Glomerular endothelial cell (primary cell): ENCODE measurements around the gene SLC2A13. TPM values are rescaled to one million over a fixed set of nuclear protein-coding genes. Genes with fewer than 3 reads are reported as not detected.

Experiments used
- DNase-seq: peaks from one replicate; pipeline ENCODE4 v3.0.0-alpha.2; 2011; ENCODE audit warnings: low read depth, low spot score; ENCODE audit errors: extremely low read depth
- total RNA-seq: library from RNA; depleted of rRNA; stranded (reverse); fragments of >200 nt; gene quantifications from 2 replicates; pipeline ENCODE4 v1.2.3, GENCODE V29; 2015

The SLC2A13 gene
- total RNA-seq, 1 donor from 2014 or later, result 5.7 TPM

GRCh38 chr12:40002178-40003169 is 103.4 kb downstream of the SLC2A13 start:
- no peak for DNase-seq

GRCh38 chr12:40001406-40001805 is 104.5 kb downstream of the SLC2A13 start:
- DNase-seq, result no peak

GRCh38 chr12:40000884-40001283 is 105.0 kb downstream of the SLC2A13 start:
- DNase-seq, result no peak

GRCh38 chr12:39993268-39993667 is 112.6 kb downstream of the SLC2A13 start:
- no peak for DNase-seq

GRCh38 chr12:39990122-39991101 is 115.5 kb downstream of the SLC2A13 start:
- no peak for DNase-seq

GRCh38 chr12:39989501-39989900 is 116.4 kb downstream of the SLC2A13 start:
- DNase-seq, result no peak

- DNase-seq, result no peak
These were observed 117.3 kb downstream of the SLC2A13 start for GRCh38 chr12:39988574-39988973.

GRCh38 chr12:39986674-39987073 is 119.2 kb downstream of the SLC2A13 start:
- no peak for DNase-seq

- DNase-seq, result no peak
These were observed 121.2 kb downstream of the SLC2A13 start for GRCh38 chr12:39984670-39985069.

- DNase-seq, result no peak
These were observed 130.4 kb downstream of the SLC2A13 start for GRCh38 chr12:39975374-39975918.

GRCh38 chr12:39972119-39972518 is 133.8 kb downstream of the SLC2A13 start:
- no peak for DNase-seq

GRCh38 chr12:39971348-39971747 is 134.5 kb downstream of the SLC2A13 start:
- DNase-seq, result no peak

- no peak for DNase-seq
These were observed 139.2 kb downstream of the SLC2A13 start for GRCh38 chr12:39966721-39967120.

- no peak for DNase-seq
These were observed 139.6 kb downstream of the SLC2A13 start for GRCh38 chr12:39966256-39966655.

- DNase-seq, result no peak
These were observed 146.4 kb downstream of the SLC2A13 start for GRCh38 chr12:39959467-39959866.

GRCh38 chr12:39959031-39959430 is 146.8 kb downstream of the SLC2A13 start:
- DNase-seq, result no peak

- DNase-seq, result no peak
These were observed 147.5 kb downstream of the SLC2A13 start for GRCh38 chr12:39958377-39958776.

GRCh38 chr12:39956725-39957124 is 149.2 kb downstream of the SLC2A13 start:
- no peak for DNase-seq

GRCh38 chr12:39946361-39947280 is 159.3 kb downstream of the SLC2A13 start:
- DNase-seq, result no peak

GRCh38 chr12:39937119-39937518 is 168.8 kb downstream of the SLC2A13 start:
- no peak for DNase-seq
